NCI-H446 (cell line): Measurements from ENCODE around the gene LRRC18.

Experiments
- DNase-seq, 2 experiments: peaks; one replicate each; lab custom pipeline; 2025; lab: John Stamatoyannopoulos, UW

Gene LRRC18

DNA sequence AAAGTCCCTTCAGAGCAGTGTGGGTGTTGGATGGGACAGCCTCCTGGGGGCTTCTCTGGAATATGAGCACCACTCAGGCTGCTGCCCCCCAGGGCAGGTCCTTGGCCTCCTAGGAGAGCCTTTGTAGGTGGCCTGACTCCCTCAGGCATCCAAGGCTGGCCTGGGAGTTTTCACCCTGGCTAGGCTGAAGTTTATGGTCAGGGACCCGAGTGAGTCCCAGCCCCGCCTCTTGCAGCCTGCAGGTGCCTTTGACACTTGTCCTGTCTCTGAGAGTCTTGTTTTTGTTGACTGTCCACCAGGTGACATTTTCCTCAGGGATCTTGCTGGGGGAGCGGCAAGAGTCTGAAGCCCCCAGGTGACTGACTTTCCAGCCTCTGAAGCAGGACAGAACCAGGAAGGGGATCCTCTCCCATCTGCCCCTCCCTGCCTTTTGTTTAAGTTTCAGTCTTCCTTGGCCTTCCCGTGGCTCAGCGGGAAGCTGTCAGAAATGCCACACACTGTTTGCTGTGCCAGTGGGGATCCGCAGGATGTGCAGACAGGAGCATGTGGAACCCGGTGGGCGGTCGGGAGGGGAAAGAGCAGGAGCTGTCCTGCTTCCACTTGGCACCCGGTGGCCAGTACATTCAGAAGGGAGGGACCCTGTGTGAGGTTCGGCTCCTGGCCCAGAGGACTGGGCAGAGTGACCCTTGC is 59.5 kb downstream of the LRRC18 start:
- DNase-seq = no peak

DNA sequence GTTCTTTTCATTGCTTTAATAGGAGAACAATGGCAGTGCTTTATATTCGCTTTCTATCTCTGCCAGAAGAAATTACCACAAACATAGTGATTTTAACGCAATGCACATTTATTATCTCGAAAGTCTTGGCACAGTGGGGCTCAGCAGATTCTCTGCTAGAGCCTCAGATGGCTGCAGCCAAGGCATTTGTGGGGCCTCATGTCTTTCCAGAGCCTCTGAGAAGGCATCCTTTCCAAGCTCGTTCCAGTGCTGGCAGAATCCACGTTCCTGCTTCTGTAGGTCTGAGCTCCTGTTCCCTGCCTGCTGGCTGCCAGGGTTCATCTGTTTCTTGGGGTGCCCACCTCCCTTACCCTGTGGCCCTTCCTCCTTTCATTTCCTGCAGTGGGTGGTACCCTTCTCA is 60.2 kb downstream of the LRRC18 start:
- DNase-seq = no peak

DNA sequence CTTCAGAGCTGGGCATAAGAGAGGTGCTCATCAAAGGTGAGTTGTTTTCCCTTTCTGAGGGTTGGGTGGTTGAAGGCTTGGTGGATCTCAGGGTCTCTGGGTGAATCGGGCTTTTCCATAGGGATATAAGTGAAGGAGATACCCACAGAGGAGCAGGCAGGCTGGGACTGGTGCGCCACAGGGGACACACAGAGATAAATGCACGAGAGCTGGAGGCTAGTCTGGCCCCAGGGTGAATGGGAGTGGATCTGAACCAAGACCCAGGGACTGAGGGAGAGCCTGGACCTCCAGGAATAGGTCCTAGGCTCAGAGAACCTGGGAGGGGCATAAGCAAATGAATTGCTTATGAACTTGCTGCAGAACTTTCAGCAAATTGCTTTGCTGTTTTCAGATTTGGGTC is 61.5 kb downstream of the LRRC18 start:
- no peak for DNase-seq

DNA sequence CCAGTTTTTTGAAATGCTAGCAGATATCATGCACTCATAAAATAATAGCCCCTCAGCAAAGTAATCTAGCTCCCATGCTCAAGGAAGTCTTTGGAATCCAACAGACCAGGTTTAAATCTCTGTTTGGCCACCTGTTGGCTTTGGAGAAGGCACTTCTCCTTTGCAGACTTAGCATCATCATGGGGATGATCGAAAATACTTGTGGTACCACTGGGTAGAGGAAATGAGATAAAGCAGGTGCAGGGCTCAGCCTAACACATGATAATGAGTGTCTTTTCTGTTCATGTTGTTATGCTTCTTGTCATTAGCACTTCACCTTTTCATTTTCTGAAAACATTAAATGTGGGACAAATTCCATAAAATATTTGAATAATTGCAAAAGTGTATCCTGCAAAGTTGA is 67.4 kb downstream of the LRRC18 start:
- DNase-seq = no peak
